CD4-positive, alpha-beta memory T cell (primary cell): ENCODE data around the gene VGLL3. TPM values are rescaled to one million over a fixed set of nuclear protein-coding genes. Genes with fewer than 3 reads are reported as not detected.

Experiments used
- CTCF ChIA-PET: fragments of 350-600 bp; sonication (Branson Sonifier 250); formaldehyde crosslinking; loops from one replicate; lab custom pipeline; 2021; ENCODE audit warnings: inconsistent platforms; ENCODE audit not compliant: partially characterized antibody; lab: Charles Lee
- POLR2A ChIA-PET: fragments of 350-600 bp; sonication (Branson Sonifier 250); formaldehyde crosslinking; loops from one replicate; lab custom pipeline; 2021; ENCODE audit not compliant: partially characterized antibody; lab: Charles Lee
- DNase-seq, 5 donors: peaks; one replicate each; pipeline versions ENCODE4 v3.0.0 to v3.0.0-alpha.2; 2020 to 2022; ENCODE audit warnings: mixed read lengths in 1 of 5
- H3K27ac ChIP-seq: one replicate; pipeline ENCODE4 v1.7.0; 2013; ENCODE audit warnings: low read depth, low read length
- H3K27me3 ChIP-seq: 2 replicates; pipeline ENCODE4 v1.7.0; 2013; ENCODE audit warnings: mild to moderate bottlenecking, low read length, moderate library complexity; ENCODE audit not compliant: insufficient read depth
- H3K36me3 ChIP-seq: 2 replicates; pipeline ENCODE4 v1.7.0; 2013; ENCODE audit warnings: mild to moderate bottlenecking, low read length, moderate library complexity; ENCODE audit not compliant: insufficient read depth
- H3K4me1 ChIP-seq: 2 replicates; pipeline ENCODE4 v1.7.0; 2013; ENCODE audit warnings: mild to moderate bottlenecking, low read length, moderate library complexity; ENCODE audit not compliant: insufficient read depth
- H3K4me3 ChIP-seq, 2 donors: one replicate each; pipeline ENCODE4 v1.7.0; 2013; ENCODE audit warnings: low read length in 2 of 2, mild to moderate bottlenecking in 1 of 2
- H3K9me3 ChIP-seq, 2 donors: one replicate each; pipeline ENCODE4 v1.7.0; 2013; ENCODE audit warnings: low read length in 2 of 2, control low read depth in 1 of 2; ENCODE audit not compliant: control insufficient read depth in 1 of 2
- H3K27ac Mint-ChIP-seq, 7 donors: one replicate each; pipeline ENCODE4 v1.8.0; 2020 to 2021; ENCODE audit warnings: mixed read lengths in 7 of 7, mild to moderate bottlenecking in 6 of 7, inconsistent platforms in 3 of 7, moderate library complexity in 3 of 7
- H3K27me3 Mint-ChIP-seq, 2 donors: one replicate each; pipeline ENCODE4 v1.8.0; 2020 to 2021; ENCODE audit warnings: mixed read lengths in 2 of 2
- H3K36me3 Mint-ChIP-seq, 2 donors: one replicate each; pipeline ENCODE4 v1.8.0; 2020 to 2021; ENCODE audit warnings: mixed read lengths in 2 of 2, inconsistent platforms in 1 of 2, mild to moderate bottlenecking in 1 of 2
- H3K4me1 Mint-ChIP-seq, 4 donors: one replicate each; pipeline ENCODE4 v1.8.0; 2020 to 2021; ENCODE audit warnings: mixed read lengths in 4 of 4, mild to moderate bottlenecking in 1 of 4
- H3K4me3 Mint-ChIP-seq, 8 donors: one replicate each; pipeline ENCODE4 v1.8.0; 2020 to 2021; ENCODE audit warnings: mixed read lengths in 8 of 8, mild to moderate bottlenecking in 7 of 8, moderate library complexity in 6 of 8, inconsistent platforms in 3 of 8
- H3K9me3 Mint-ChIP-seq, 8 donors: one replicate each; pipeline ENCODE4 v1.8.0; 2020 to 2021; ENCODE audit warnings: mixed read lengths in 8 of 8, mild to moderate bottlenecking in 5 of 8, inconsistent platforms in 3 of 8, moderate library complexity in 1 of 8
- intact Hi-C: fragments of 100-400 bp; cut with micrococcal nuclease; formaldehyde crosslinking; loops from one replicate; pipeline ENCODE4 v1.15.1; 2023
- polyA plus RNA-seq, 2 donors: library from polyadenylated mRNA; unstranded; fragments of 300-500 nt; fragmentation: Illumina TruSeq; gene quantifications; one replicate each; pipeline ENCODE4 v1.2.3, GENCODE V29; 2021
- total RNA-seq, 2 experiments: library from RNA; stranded (reverse); gene quantifications; one replicate each; pipeline ENCODE4 v1.2.3, GENCODE V29; 2021

The VGLL3 gene
- total and polyA plus RNA-seq, 4 experiments from 2014 or later: not detected

DNA sequence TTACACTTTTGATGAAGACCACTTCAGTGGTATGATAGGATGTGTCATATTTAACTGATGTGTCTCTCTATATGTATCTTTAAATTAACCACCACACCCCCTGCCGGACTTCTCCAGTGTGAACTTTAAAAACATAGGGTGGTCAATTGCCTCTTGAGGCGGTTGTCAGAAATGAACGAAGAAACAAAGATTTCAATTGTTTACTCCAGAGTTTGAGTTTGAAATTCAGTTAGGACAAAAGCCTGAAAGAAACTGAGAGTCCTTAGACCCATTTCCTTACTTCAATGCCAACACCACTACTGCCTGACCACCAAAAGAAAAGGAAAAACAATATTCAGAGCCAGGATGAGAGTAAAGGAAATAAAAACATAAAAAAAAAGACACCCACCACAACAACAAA, 40.2 kb downstream of the VGLL3 start:
- DNase-seq: no peak
- ChIA-PET CTCF (no interaction called here), POLR2A (no interaction called here)
- Mint-ChIP-seq H3K4me3 (no peak overlapping the region), H3K27me3 (no peaks in the 10 kb centered on the region), H3K27ac (no peak overlapping the region), H3K36me3 (no peaks in the 10 kb centered on the region), H3K4me1 (no peaks in the 10 kb centered on the region), H3K9me3 (peaks cover 0 to 3% (median 0%) of the 10 kb centered on the region in 8 donors)
- intact Hi-C loops: no loop called here
- Histone ChIP-seq H3K4me3 (no peak overlapping the region), H3K36me3 (no peaks in the 10 kb centered on the region), H3K27ac (no peak overlapping the region), H3K4me1 (no peaks in the 10 kb centered on the region), H3K27me3 (no peaks in the 10 kb centered on the region), H3K9me3 (no peaks in the 10 kb centered on the region)

GRCh38 chr3:86949850-86950249, 41.1 kb downstream of the VGLL3 start:
- Mint-ChIP-seq H3K9me3 (peaks cover 0 to 4% (median 0%) of the 10 kb centered on the region in 8 donors), H3K36me3 (no peaks in the 10 kb centered on the region), H3K4me3 (no peak overlapping the region), H3K27ac (no peak overlapping the region), H3K4me1 (no peaks in the 10 kb centered on the region), H3K27me3 (no peaks in the 10 kb centered on the region)
- Histone ChIP-seq H3K36me3 (no peaks in the 10 kb centered on the region), H3K9me3 (no peaks in the 10 kb centered on the region), H3K27me3 (no peaks in the 10 kb centered on the region), H3K4me3 (no peak overlapping the region), H3K4me1 (no peaks in the 10 kb centered on the region), H3K27ac (no peak overlapping the region)
- DNase-seq: no peak
- ChIA-PET CTCF (no interaction called here), POLR2A (no interaction called here)
- intact Hi-C loops: no loop called here

DNA sequence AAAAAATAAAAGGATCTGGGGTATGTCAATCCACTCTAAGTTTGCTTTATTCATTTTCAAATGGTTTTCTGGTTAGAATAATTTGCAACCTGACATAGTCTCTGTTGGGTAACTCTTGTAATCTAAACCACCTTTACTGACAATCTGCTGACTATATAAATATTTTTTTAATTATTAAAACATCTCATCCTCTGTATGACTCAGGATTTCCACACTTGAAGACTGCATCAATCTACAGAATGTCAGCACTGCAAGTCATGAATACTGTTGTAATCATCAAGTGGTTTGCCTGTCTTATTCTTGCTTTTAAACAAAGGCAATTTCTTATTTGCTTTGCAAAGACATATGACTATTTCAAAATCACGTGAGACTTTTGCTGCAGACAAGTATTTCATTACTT, 42.1 kb downstream of the VGLL3 start:
- Mint-ChIP-seq H3K4me1 (no peaks in the 10 kb centered on the region), H3K27me3 (no peaks in the 10 kb centered on the region), H3K4me3 (no peak overlapping the region), H3K36me3 (no peaks in the 10 kb centered on the region), H3K9me3 (peaks cover 0 to 4% (median 0%) of the 10 kb centered on the region in 8 donors), H3K27ac (no peak overlapping the region)
- Histone ChIP-seq H3K4me3 (no peak overlapping the region), H3K36me3 (no peaks in the 10 kb centered on the region), H3K27me3 (no peaks in the 10 kb centered on the region), H3K4me1 (no peaks in the 10 kb centered on the region), H3K9me3 (no peaks in the 10 kb centered on the region), H3K27ac (no peak overlapping the region)
- CTCF ChIA-PET: no interaction called here
- POLR2A ChIA-PET: no interaction called here
- no peak for DNase-seq
- intact Hi-C loops: no loop called here

- no peak for DNase-seq
- no peaks in the 10 kb centered on the region for H3K27me3 ChIP-seq
- no peaks in the 10 kb centered on the region for H3K4me1 Mint-ChIP-seq
- H3K9me3 Mint-ChIP-seq: peaks cover 0 to 3% (median under 1%) of the 10 kb centered on the region in 8 donors
- H3K4me3 ChIP-seq: no peak overlapping the region
- H3K36me3 Mint-ChIP-seq: no peaks in the 10 kb centered on the region
- H3K36me3 ChIP-seq: no peaks in the 10 kb centered on the region
- no peak overlapping the region for H3K4me3 Mint-ChIP-seq
- H3K27me3 Mint-ChIP-seq: no peaks in the 10 kb centered on the region
- no peak overlapping the region for H3K27ac Mint-ChIP-seq
- intact Hi-C loops: no loop called here
- CTCF ChIA-PET: no interaction called here
- no peak overlapping the region for H3K27ac ChIP-seq
- no peaks in the 10 kb centered on the region for H3K4me1 ChIP-seq
- POLR2A ChIA-PET: no interaction called here
- H3K9me3 ChIP-seq: no peaks in the 10 kb centered on the region
These were observed 48.7 kb downstream of the VGLL3 start for GRCh38 chr3:86942206-86942605.

- Mint-ChIP-seq H3K4me3 (no peak overlapping the region), H3K36me3 (no peaks in the 10 kb centered on the region), H3K27ac (no peak overlapping the region), H3K4me1 (no peaks in the 10 kb centered on the region), H3K9me3 (peaks cover 0 to 7% (median 2%) of the 10 kb centered on the region in 8 donors), H3K27me3 (no peaks in the 10 kb centered on the region)
- DNase-seq: no peak
- intact Hi-C loops: no loop called here
- no peaks in the 10 kb centered on the region for H3K27me3 ChIP-seq
- no peaks in the 10 kb centered on the region for H3K4me1 ChIP-seq
- no peak overlapping the region for H3K4me3 ChIP-seq
- H3K9me3 ChIP-seq: no peaks in the 10 kb centered on the region
- no peak overlapping the region for H3K27ac ChIP-seq
- no peaks in the 10 kb centered on the region for H3K36me3 ChIP-seq
- ChIA-PET POLR2A (no interaction called here), CTCF (no interaction called here)
These were observed 52.4 kb downstream of the VGLL3 start for GRCh38 chr3:86938416-86939105.

- no peaks in the 10 kb centered on the region for H3K4me1 ChIP-seq
- H3K9me3 Mint-ChIP-seq: peaks cover 0 to 7% (median 3%) of the 10 kb centered on the region in 8 donors
- DNase-seq: no peak
- H3K27me3 Mint-ChIP-seq: no peaks in the 10 kb centered on the region
- ChIA-PET POLR2A (no interaction called here), CTCF (no interaction called here)
- H3K27me3 ChIP-seq: no peaks in the 10 kb centered on the region
- no peaks in the 10 kb centered on the region for H3K36me3 ChIP-seq
- H3K27ac Mint-ChIP-seq: no peak overlapping the region
- intact Hi-C loops: no loop called here
- H3K27ac ChIP-seq: no peak overlapping the region
- H3K4me1 Mint-ChIP-seq: no peaks in the 10 kb centered on the region
- H3K36me3 Mint-ChIP-seq: no peaks in the 10 kb centered on the region
- no peak overlapping the region for H3K4me3 Mint-ChIP-seq
- no peak overlapping the region for H3K4me3 ChIP-seq
- no peaks in the 10 kb centered on the region for H3K9me3 ChIP-seq
These were observed 53.6 kb downstream of the VGLL3 start for GRCh38 chr3:86937306-86937791.

DNA sequence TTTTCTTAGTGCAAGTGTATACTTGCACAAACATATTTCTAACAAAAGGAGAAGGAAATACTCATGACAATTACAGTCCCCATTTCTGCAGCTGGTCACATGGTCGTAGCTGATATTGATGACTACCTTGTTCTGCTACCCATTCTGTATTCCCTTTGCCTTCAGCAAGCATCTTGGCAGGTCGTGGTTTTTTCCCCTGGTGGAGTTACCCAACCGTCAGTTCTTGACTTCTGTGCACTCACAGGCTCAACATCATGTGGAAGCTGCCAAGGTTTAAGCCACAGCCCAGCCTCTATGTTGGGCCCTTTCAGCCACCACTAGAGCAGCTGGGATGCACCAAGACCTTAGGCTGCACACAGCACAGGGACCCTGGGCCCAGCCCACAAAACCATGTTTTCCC, 56.1 kb downstream of the VGLL3 start:
- H3K9me3 Mint-ChIP-seq: peaks cover 0 to 7% (median 3%) of the 10 kb centered on the region in 8 donors
- no peaks in the 10 kb centered on the region for H3K36me3 Mint-ChIP-seq

More for the DNA sequence above, 56.1 kb downstream of the VGLL3 start:
- POLR2A ChIA-PET: no interaction called here
- H3K27me3 Mint-ChIP-seq: no peaks in the 10 kb centered on the region
- H3K27ac ChIP-seq: no peak overlapping the region
- H3K36me3 ChIP-seq: no peaks in the 10 kb centered on the region
- H3K4me3 Mint-ChIP-seq: no peak overlapping the region
- no peak for DNase-seq
- H3K4me1 ChIP-seq: no peaks in the 10 kb centered on the region
- intact Hi-C loops: no loop called here
- no peak overlapping the region for H3K27ac Mint-ChIP-seq
- no peak overlapping the region for H3K4me3 ChIP-seq
- no peaks in the 10 kb centered on the region for H3K9me3 ChIP-seq
- no peaks in the 10 kb centered on the region for H3K27me3 ChIP-seq
- CTCF ChIA-PET: no interaction called here
- H3K4me1 Mint-ChIP-seq: no peaks in the 10 kb centered on the region
